Ishikawa (cell line): Measurements from ENCODE around the gene CHPT1.

Source experiments
- CEBPB ChIP-seq: IDR thresholded peaks from 2 replicates; pipeline ENCODE4 v1.6.1; 2012
- EP300 ChIP-seq: IDR thresholded peaks from 2 replicates; pipeline ENCODE4 v1.6.1; 2012; ENCODE audit warnings: borderline replicate concordance
- FOXM1 ChIP-seq: IDR thresholded peaks from 2 replicates; pipeline ENCODE4 v1.6.1; 2012; ENCODE audit warnings: low read depth, borderline replicate concordance
- NFIC ChIP-seq: IDR thresholded peaks from 2 replicates; pipeline ENCODE4 v1.6.1; 2012
- RAD21 ChIP-seq: IDR thresholded peaks from 2 replicates; pipeline ENCODE4 v1.6.1; 2012; ENCODE audit warnings: low read depth
- TAF1 ChIP-seq: IDR thresholded peaks from 2 replicates; pipeline ENCODE4 v1.6.1; 2012; ENCODE audit warnings: low read depth, mild to moderate bottlenecking
- TCF12 ChIP-seq: IDR thresholded peaks from 2 replicates; pipeline ENCODE4 v1.6.1; 2012; ENCODE audit warnings: low read depth
- TEAD4 ChIP-seq: IDR thresholded peaks from 2 replicates; pipeline ENCODE4 v1.6.1; 2012
- YY1 ChIP-seq: IDR thresholded peaks from 2 replicates; pipeline ENCODE4 v1.6.1; 2012; ENCODE audit warnings: low read depth
- ZBTB7A ChIP-seq: IDR thresholded peaks from 2 replicates; pipeline ENCODE4 v1.6.1; 2012; ENCODE audit warnings: low read depth
- TF ChIP-seq, protein P1 (sequence below): IDR thresholded peaks from 2 replicates; pipeline ENCODE4 v1.6.1; 2012
- TF ChIP-seq, protein P2 (sequence below): IDR thresholded peaks from 2 replicates; pipeline ENCODE4 v1.6.1; 2012; ENCODE audit warnings: low read depth, mild to moderate bottlenecking
- TF ChIP-seq, protein P3 (sequence below): IDR thresholded peaks from 2 replicates; pipeline ENCODE4 v1.6.1; 2012

DNA sequence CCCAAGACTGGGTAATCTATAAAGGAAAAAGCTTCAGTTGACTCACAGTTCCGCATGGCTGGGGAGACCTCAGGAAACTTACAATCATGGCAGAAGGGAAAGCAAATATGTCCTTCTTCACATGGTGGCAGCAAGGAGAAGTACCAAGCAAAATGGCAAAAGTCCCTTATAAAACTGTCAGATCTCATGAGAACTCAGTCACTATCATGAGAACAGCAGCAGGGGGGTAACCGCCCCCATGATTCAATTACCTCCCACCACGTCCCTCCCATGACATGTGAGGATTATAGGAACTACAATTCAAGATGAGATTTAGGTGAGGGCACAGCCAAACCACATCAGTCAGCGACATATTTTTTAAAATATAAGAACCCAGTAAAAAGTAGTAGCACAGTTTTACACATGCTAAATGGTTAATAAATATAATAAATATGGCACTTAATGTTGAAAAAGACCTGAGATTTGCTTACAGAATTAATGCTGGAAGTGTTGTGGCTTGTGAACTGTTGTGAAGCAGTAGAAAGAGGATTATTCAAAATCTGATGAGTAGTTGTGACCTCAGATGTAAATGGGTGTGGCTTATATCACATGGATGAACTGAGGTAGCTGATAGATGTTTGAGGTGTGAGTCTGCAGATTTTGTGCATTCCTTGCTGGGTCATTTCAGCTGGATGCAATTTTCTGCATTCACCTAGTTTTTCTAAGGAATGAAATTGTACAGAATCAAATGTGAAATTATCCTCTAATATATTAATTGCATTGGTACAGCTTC, 46.9 kb upstream of the CHPT1 start:
- TF ChIP-seq, protein P1, sequence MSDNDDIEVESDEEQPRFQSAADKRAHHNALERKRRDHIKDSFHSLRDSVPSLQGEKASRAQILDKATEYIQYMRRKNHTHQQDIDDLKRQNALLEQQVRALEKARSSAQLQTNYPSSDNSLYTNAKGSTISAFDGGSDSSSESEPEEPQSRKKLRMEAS = no peak
- TF ChIP-seq TEAD4 (no peak), TAF1 (no peak), YY1 (no peak), FOXM1 (no peak), TCF12 (no peak), CEBPB (no peak), NFIC (no peak), EP300 (no peak), RAD21 (no peak), ZBTB7A (no peak)
- TF ChIP-seq, protein P2, sequence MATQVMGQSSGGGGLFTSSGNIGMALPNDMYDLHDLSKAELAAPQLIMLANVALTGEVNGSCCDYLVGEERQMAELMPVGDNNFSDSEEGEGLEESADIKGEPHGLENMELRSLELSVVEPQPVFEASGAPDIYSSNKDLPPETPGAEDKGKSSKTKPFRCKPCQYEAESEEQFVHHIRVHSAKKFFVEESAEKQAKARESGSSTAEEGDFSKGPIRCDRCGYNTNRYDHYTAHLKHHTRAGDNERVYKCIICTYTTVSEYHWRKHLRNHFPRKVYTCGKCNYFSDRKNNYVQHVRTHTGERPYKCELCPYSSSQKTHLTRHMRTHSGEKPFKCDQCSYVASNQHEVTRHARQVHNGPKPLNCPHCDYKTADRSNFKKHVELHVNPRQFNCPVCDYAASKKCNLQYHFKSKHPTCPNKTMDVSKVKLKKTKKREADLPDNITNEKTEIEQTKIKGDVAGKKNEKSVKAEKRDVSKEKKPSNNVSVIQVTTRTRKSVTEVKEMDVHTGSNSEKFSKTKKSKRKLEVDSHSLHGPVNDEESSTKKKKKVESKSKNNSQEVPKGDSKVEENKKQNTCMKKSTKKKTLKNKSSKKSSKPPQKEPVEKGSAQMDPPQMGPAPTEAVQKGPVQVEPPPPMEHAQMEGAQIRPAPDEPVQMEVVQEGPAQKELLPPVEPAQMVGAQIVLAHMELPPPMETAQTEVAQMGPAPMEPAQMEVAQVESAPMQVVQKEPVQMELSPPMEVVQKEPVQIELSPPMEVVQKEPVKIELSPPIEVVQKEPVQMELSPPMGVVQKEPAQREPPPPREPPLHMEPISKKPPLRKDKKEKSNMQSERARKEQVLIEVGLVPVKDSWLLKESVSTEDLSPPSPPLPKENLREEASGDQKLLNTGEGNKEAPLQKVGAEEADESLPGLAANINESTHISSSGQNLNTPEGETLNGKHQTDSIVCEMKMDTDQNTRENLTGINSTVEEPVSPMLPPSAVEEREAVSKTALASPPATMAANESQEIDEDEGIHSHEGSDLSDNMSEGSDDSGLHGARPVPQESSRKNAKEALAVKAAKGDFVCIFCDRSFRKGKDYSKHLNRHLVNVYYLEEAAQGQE = no peak
- TF ChIP-seq, protein P3, sequence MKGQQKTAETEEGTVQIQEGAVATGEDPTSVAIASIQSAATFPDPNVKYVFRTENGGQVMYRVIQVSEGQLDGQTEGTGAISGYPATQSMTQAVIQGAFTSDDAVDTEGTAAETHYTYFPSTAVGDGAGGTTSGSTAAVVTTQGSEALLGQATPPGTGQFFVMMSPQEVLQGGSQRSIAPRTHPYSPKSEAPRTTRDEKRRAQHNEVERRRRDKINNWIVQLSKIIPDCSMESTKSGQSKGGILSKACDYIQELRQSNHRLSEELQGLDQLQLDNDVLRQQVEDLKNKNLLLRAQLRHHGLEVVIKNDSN = no peak
